Naive thymus-derived CD8-positive, alpha-beta T cell (primary cell): ENCODE results near the gene RAB1B. TPM values are rescaled to one million over a fixed set of nuclear protein-coding genes. Genes with fewer than 3 reads are reported as not detected.
"Not testable (repeated sequence)": the region's sequence is repeated elsewhere in the genome, so short reads cannot be mapped to it uniquely, and the experiment has no call there.

ENCODE experiments used
- ATAC-seq, 2 donors: fragments of 150-1000 bp; cut with Tn5 transposase in 1 of 2; sonication (Bioruptor Pico), chemical (Tn5 transposase) in 1 of 2; 1 replicate in 1 of 2; 2 replicates in 1 of 2; pipeline ENCODE4 v1.10.0; 2021; ENCODE audit warnings: mild to moderate bottlenecking in 2 of 2, moderate library complexity in 2 of 2
- POLR2A ChIA-PET: fragments of 350-600 bp; sonication (Branson Sonifier 250); formaldehyde crosslinking; loops from one replicate; lab custom pipeline; 2021; ENCODE audit warnings: antibody characterized with exemption; lab: Charles Lee
- DNase-seq, 10 donors: peaks; one replicate each; pipeline versions ENCODE4 v3.0.0 to v3.0.0-alpha.2; 2020 to 2022
- H3K27ac Mint-ChIP-seq, 10 donors: one replicate each; pipeline ENCODE4 v1.8.0; 2020 to 2022; ENCODE audit warnings: mild to moderate bottlenecking in 10 of 10, mixed read lengths in 10 of 10, moderate library complexity in 4 of 10, inconsistent platforms in 1 of 10
- H3K27me3 Mint-ChIP-seq, 5 donors: one replicate each; pipeline ENCODE4 v1.8.0; 2021 to 2022; ENCODE audit warnings: mixed read lengths in 5 of 5
- H3K36me3 Mint-ChIP-seq, 3 donors: one replicate each; pipeline ENCODE4 v1.8.0; 2020 to 2022; ENCODE audit warnings: mixed read lengths in 3 of 3, mild to moderate bottlenecking in 2 of 3, inconsistent platforms in 1 of 3
- H3K4me1 Mint-ChIP-seq, 4 donors: one replicate each; pipeline ENCODE4 v1.8.0; 2021 to 2022; ENCODE audit warnings: mixed read lengths in 4 of 4
- H3K4me3 Mint-ChIP-seq, 10 donors: one replicate each; pipeline ENCODE4 v1.8.0; 2020 to 2022; ENCODE audit warnings: mild to moderate bottlenecking in 10 of 10, mixed read lengths in 10 of 10, moderate library complexity in 6 of 10, inconsistent platforms in 1 of 10
- H3K9me3 Mint-ChIP-seq, 9 donors: one replicate each; pipeline ENCODE4 v1.8.0; 2020 to 2022; ENCODE audit warnings: mixed read lengths in 9 of 9, mild to moderate bottlenecking in 3 of 9, inconsistent platforms in 1 of 9, moderate library complexity in 1 of 9
- polyA plus RNA-seq, 3 donors: library from polyadenylated mRNA; unstranded; fragments of 300-500 nt; fragmentation: Illumina TruSeq; gene quantifications; one replicate each; pipeline ENCODE4 v1.2.3, GENCODE V29; 2021
- total RNA-seq, 8 experiments: library from RNA in 2 of 8; stranded (reverse) in 2 of 8; gene quantifications; one replicate each; pipeline ENCODE4 v1.2.3 and lab custom pipeline; 2021 to 2026

The RAB1B gene
- total and polyA plus RNA-seq, 5 experiments from 2014 or later: 13.1 to 69.2 (median 16.1) TPM

DNA sequence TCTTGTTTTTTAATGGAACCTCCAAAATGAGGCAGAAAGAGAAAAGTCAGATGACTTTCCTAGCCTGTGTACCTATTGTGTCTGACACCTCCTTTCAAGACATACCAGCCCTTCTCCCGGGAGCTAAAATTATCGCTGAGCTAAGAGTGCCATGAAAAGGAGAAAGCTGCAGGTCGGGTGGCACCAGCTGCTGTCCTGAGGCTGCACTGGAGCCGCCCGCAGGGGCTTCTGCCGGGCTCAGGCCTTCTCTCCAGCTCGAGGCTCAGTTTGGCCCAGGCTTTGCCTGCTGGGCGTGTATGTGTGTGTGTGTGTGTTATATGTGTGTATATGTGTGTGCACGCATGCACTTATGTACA lies 27.7 kb upstream of the RAB1B start:
- DNase-seq (no peak), ATAC-seq (no peak)
- Mint-ChIP-seq H3K9me3 (no peaks in the 10 kb centered on the region), H3K27ac (peak overlapping the region in 7 of 10 donors; percentile 13 to 73 (median 41)), H3K4me3 (no peak overlapping the region), H3K4me1 (peaks cover 4 to 19% (median 12%) of the 10 kb centered on the region in 4 donors), H3K36me3 (peaks cover 0 to 84% (median 2%) of the 10 kb centered on the region in 3 donors), H3K27me3 (no peaks in the 10 kb centered on the region)
- POLR2A ChIA-PET: interaction anchor here (1.6 to 2.0 kb wide), 3 partner anchors 11 to 27 kb away, joined by 4 to 6 read pairs (median 5); no protein-coding TSS in a partner anchor

DNA sequence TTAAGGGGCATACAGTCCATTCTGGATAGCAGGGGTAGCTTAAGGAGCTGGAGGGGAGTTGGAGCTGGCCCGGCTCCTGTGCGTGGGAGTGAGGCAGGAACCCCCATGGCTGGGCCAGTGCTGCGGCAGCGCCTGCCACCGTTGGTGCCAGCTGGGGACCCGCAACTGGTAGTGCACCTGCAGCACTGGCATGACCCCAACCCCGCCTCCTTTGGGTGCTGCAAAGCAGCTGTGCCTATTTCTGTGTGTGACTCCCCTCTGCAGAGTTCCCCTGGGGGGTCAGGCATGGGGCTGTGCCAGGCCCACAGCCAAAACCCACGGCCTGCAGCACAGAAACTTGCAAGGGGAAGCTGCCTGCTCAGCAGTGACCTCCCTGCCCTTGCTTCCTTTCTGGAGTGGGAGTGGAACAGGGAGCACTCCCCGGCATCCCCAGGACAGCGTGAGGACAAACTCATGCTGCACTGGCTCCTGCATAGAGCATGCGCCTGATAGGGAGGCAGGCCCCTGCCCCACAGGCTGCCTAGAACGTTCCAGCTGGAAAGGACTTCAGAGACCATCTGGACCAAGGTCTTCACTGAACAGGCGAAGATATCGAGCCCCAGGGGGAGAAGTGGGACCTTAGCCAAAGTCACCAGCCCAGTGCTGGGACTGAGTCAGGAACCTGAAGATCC lies 26.2 kb upstream of the RAB1B start:
- Mint-ChIP-seq H3K36me3 (peaks cover 0 to 79% (median 2%) of the 10 kb centered on the region in 3 donors), H3K9me3 (no peaks in the 10 kb centered on the region), H3K27me3 (no peaks in the 10 kb centered on the region), H3K4me3 (no peak overlapping the region), H3K27ac (peak overlapping the region in 7 of 10 donors; percentile 43 to 88 (median 63)), H3K4me1 (peaks cover 6 to 25% (median 12%) of the 10 kb centered on the region in 4 donors)
- DNase-seq (no peak), ATAC-seq (no peak)
- POLR2A ChIA-PET: interaction anchor here (1.6 to 2.0 kb wide), 3 partner anchors 9 to 25 kb away, joined by 4 to 6 read pairs (median 5); no protein-coding TSS in a partner anchor

DNA sequence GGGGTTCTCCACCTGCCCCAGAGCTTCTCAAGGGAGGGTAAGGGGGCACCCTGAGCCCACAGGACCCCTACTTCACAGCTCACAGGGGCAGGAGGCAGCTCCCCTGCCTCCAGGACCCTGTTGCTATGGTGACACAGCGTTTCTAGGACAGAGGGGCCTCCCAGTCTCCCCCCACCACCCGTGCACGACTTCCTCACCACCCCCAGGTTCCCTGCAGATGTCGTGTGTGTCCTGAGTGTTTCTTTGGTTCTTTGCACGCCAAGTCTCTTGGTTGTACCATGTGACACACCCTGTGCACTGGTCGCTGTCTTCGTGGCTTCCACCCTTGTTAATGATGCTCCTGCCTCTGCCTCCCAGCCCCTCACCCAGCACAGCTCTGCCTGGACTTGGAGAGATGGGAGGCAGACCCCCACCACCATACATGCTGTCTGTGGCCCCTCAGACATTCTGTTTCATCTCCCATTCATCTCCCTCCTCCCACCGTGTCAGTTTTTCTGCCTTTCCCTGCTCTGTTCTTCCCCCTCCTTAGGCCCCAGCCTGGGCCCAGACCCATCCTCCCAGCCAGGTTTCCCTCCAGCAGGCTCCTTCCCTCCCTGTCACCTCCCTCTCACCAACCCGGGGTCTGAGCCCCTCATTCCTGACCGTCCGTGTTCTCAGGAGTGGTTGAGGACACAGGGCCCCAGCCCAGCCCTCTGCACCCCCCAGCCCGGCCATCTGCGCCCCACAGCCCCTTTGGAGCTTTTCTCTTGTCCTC lies 24.5 kb upstream of the RAB1B start:
- no peaks in the 10 kb centered on the region for H3K9me3 Mint-ChIP-seq
- peaks cover 7 to 31% (median 10%) of the 10 kb centered on the region in 4 donors for H3K4me1 Mint-ChIP-seq
- H3K27me3 Mint-ChIP-seq: no peaks in the 10 kb centered on the region
- peak overlapping the region in 1 of 10 donors; percentile 22 for H3K4me3 Mint-ChIP-seq
- peak overlapping the region in 9 of 10 donors; percentile 15 to 88 (median 60) for H3K27ac Mint-ChIP-seq
- peaks cover 0 to 69% (median 0%) of the 10 kb centered on the region in 3 donors for H3K36me3 Mint-ChIP-seq
- ATAC-seq (peak in 1 of 2 donors; percentile 33), DNase-seq (no peak)
- POLR2A ChIA-PET: no interaction called here

DNA sequence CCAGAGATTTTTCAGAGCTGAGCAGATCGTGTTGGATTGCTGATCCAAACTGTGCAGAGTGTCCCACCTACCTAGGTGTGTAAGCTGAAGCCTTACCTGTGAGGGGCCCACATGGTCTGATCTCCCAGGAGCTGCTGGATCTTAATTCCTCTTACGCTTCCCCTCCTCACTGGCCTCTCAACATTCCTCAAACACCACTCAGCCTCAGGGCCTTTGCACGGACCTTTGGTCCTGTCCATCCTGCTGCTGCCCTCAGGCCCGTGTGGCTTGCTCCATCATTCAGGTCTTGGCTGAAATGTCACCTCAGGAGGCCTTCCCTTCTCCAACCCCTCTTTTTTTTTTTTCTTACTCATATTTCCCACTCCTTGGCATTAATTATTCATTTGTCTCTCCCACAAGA lies 21.1 kb upstream of the RAB1B start:
- ATAC-seq (no peak), DNase-seq (no peak)
- H3K27ac Mint-ChIP-seq: peak overlapping the region in 8 of 10 donors; percentile 17 to 69 (median 49)
- no peaks in the 10 kb centered on the region for H3K27me3 Mint-ChIP-seq
- H3K4me1 Mint-ChIP-seq: peaks cover 6 to 39% (median 16%) of the 10 kb centered on the region in 4 donors
- H3K9me3 Mint-ChIP-seq: no peaks in the 10 kb centered on the region
- peaks cover 0 to 60% (median 0%) of the 10 kb centered on the region in 3 donors for H3K36me3 Mint-ChIP-seq
- POLR2A ChIA-PET: interaction anchor here (0.6 to 0.7 kb wide), 2 partner anchors 715 to 1066 kb away, joined by 3 to 4 read pairs; no protein-coding TSS in a partner anchor
- no peak overlapping the region for H3K4me3 Mint-ChIP-seq

DNA sequence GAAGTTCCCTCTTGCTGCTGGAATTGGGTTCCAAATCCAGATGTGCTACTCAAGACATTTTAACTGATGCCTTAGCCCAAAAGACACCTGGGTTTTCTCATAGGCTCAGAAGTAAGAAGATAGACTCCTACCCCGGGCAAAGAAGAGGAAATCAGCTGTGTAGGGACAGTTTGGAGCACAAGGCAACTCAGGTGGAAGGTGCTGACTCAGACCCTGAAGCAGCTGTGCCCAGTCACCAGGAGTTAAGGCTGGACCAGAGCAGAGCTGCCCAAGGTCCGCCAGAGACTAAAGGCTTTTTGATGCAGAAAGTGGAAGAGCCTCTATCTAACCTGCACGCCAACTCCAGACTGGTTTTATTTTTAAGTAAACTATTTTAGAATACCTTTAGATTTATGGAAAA lies 20.6 kb upstream of the RAB1B start:
- Mint-ChIP-seq H3K9me3 (no peaks in the 10 kb centered on the region), H3K4me3 (peak overlapping the region in 1 of 10 donors; percentile 14), H3K36me3 (peaks cover 0 to 56% (median 0%) of the 10 kb centered on the region in 3 donors), H3K27me3 (no peaks in the 10 kb centered on the region), H3K27ac (peak overlapping the region in 7 of 10 donors; percentile 18 to 69 (median 49)), H3K4me1 (peaks cover 4 to 39% (median 16%) of the 10 kb centered on the region in 4 donors)
- POLR2A ChIA-PET: interaction anchor here (0.7 kb wide), 1 partner anchor 1067 kb away, joined by 3 read pairs; no protein-coding TSS in a partner anchor
- ATAC-seq (no peak), DNase-seq (no peak)

DNA sequence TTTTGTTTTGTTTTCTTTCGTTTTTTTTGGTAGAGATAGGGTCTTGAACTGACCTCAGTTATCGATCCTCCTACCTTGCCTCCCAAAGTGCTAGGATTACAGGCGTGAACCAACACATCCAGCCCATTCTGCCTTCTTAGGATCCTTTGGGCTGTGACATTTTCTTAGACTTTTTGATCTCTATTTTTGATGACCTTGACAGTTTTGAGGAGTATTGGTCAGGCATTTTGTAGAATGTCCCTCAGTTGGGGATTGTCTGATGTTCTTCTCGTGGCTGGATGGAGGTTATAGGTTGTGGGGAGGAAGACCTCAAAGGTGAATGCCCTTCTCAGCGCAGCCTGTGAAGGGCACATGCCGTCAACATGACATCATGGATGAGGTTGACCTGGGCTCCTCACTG lies 19.5 kb upstream of the RAB1B start:
- DNase-seq (no peak), ATAC-seq (no peak)
- Mint-ChIP-seq H3K27me3 (no peaks in the 10 kb centered on the region), H3K4me3 (peak overlapping the region in 1 of 10 donors; percentile 11), H3K4me1 (peaks cover 4 to 32% (median 19%) of the 10 kb centered on the region in 4 donors), H3K9me3 (no peaks in the 10 kb centered on the region), H3K27ac (peak overlapping the region in 7 of 10 donors; percentile 3 to 70 (median 62)), H3K36me3 (peaks cover 0 to 50% (median 0%) of the 10 kb centered on the region in 3 donors)
- POLR2A ChIA-PET: no interaction called here

DNA sequence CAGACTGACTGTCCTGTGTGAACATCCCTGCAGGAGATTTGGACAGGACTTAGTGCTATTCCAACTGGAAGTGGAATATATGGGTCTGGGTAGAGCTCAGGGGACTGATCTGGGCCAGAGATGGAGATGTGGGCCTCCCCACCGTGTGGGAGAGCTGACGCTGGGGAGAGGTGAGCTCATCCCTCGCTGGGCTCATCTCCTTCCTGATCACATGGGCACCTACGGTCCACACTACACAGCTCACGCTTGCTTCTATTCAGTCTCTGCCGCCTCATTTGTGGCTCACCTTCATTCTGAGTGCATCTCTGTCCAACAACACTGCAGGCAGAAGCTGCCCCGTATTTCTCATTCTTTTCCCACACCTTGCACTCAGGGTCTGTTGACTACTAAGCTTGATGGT lies 16.6 kb upstream of the RAB1B start:
- Mint-ChIP-seq H3K27ac (peak overlapping the region in 7 of 10 donors; percentile 1 to 91 (median 66)), H3K27me3 (no peaks in the 10 kb centered on the region), H3K4me1 (peaks cover 16 to 32% (median 27%) of the 10 kb centered on the region in 4 donors), H3K36me3 (peaks cover 0 to 33% (median 0%) of the 10 kb centered on the region in 3 donors), H3K9me3 (no peaks in the 10 kb centered on the region), H3K4me3 (peak overlapping the region in 1 of 10 donors; percentile 48)
- no peak for ATAC-seq
- DNase-seq: no peak
- POLR2A ChIA-PET: interaction anchor here (0.8 to 2.3 kb wide), 3 partner anchors 11 to 33 kb away, joined by 3 to 6 read pairs (median 5); no protein-coding TSS in a partner anchor

DNA sequence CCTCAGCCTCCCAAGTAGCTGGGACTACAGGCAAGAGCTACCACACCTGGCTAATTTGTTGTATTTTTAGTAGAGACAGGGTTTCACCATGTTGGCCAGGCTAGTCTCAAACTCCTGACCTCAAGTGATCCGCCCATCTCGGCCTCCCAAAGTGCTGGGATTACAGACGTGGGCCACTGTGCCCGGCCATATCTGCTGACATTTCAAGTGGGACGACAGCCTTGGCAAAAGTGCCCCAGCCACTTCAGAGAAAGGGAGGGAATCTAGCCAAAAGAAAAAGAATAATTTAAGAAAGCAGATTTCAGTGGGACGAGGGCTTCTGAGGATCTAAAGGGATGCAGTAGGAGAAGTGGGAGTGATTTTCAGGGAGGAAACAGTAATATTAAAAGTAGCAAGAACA lies 15.4 kb upstream of the RAB1B start:
- Mint-ChIP-seq H3K4me1 (peaks cover 19 to 30% (median 27%) of the 10 kb centered on the region in 4 donors), H3K27ac (peak overlapping the region; percentile 22 to 89 (median 79)), H3K4me3 (peak overlapping the region in 2 of 10 donors; percentile 32 to 43), H3K36me3 (peaks cover 0 to 23% (median 0%) of the 10 kb centered on the region in 3 donors)
- POLR2A ChIA-PET: interaction anchor here (0.7 kb wide), 2 partner anchors 31 to 94 kb away, joined by 3 to 4 read pairs; no protein-coding TSS in a partner anchor
- not testable (repeated sequence) for H3K9me3 Mint-ChIP-seq, DNase-seq, ATAC-seq, H3K27me3 Mint-ChIP-seq

DNA sequence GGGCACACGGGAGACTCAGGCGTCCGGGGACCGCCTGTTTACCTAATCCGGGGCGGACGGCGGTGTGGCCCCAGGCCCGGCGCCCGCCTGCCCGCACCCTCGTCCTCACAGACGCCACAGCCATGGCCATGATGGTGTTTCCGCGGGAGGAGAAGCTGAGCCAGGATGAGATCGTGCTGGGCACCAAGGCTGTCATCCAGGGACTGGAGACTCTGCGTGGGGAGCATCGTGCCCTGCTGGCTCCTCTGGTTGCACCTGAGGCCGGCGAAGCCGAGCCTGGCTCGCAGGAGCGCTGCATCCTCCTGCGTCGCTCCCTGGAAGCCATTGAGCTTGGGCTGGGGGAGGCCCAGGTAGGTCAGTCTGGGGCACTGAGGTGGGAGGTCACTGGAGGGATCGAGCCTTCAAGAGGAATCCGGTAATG lies 10.0 kb upstream of the RAB1B start:
- Mint-ChIP-seq H3K9me3 (no peaks in the 10 kb centered on the region), H3K4me3 (peak overlapping the region; percentile 53 to 99 (median 92)), H3K4me1 (peaks cover 19 to 40% (median 32%) of the 10 kb centered on the region in 4 donors), H3K27me3 (peaks cover 0 to 3% (median 0%) of the 10 kb centered on the region in 5 donors), H3K36me3 (peaks cover 0 to 36% (median 5%) of the 10 kb centered on the region in 3 donors), H3K27ac (peak overlapping the region; percentile 46 to 100 (median 92))
- no peak for DNase-seq
- peak in 1 of 2 donors; percentile 1 for ATAC-seq
- POLR2A ChIA-PET: interaction anchor here (0.6 to 4.3 kb wide), 3 partner anchors 33 to 1440 kb away, joined by 3 to 33 read pairs (median 4); no protein-coding TSS in a partner anchor

DNA sequence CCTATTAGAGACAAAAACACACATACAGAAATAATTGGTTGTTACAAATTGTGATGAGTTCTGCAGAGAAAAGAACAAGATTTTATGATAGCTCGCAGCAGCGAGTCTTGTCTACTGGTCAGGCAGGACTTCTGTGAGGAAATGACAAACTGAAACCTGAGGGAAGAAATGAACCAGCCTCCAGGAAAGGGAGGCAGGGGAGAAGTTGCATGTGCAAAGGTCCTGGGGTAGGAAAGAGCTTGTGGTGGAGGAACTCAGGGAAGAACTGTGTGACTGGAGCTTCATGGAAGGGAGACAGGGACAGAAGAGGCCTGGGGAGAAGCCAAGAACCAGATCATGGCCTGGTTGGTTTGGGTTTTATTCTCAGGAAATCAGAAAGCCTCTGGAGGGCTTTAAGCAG lies 9.2 kb upstream of the RAB1B start:
- Mint-ChIP-seq H3K27ac (peak overlapping the region; percentile 19 to 100 (median 83)), H3K27me3 (peaks cover 0 to 3% (median 0%) of the 10 kb centered on the region in 5 donors), H3K4me3 (peak overlapping the region in 8 of 10 donors; percentile 23 to 99 (median 56)), H3K36me3 (peaks cover 0 to 35% (median 5%) of the 10 kb centered on the region in 3 donors), H3K4me1 (peaks cover 17 to 38% (median 32%) of the 10 kb centered on the region in 4 donors), H3K9me3 (no peaks in the 10 kb centered on the region)
- ATAC-seq (no peak), DNase-seq (no peak)
- POLR2A ChIA-PET: interaction anchor here (0.6 to 4.3 kb wide), 4 partner anchors 18 to 1441 kb away, joined by 3 to 33 read pairs (median 4); no protein-coding TSS in a partner anchor

DNA sequence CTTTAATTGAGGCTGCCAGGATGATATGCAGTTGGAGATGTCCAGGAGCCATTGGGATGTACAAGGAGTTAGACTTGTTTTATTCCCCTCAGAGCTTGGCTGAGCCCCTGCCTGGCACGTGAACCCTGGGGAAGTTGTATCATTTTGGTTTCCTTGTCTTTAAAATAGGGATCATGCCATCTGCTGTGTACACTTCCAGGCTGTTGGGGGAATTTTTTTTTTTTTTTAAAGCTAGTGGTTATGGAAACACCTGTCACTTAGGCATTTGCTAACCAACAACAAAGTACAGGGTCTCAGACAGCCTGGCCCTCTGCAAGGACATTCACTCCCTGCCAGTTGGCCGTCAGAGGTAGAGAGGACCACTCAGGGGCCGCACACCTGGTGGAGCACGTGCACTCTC lies 8.5 kb upstream of the RAB1B start:
- POLR2A ChIA-PET: interaction anchor here (1.7 to 4.3 kb wide), 2 partner anchors 18 to 38 kb away, joined by 4 to 33 read pairs; no protein-coding TSS in a partner anchor
- no peaks in the 10 kb centered on the region for H3K9me3 Mint-ChIP-seq
- H3K36me3 Mint-ChIP-seq: peaks cover 0 to 40% (median 8%) of the 10 kb centered on the region in 3 donors
- peak overlapping the region in 5 of 10 donors; percentile 23 to 99 (median 57) for H3K27ac Mint-ChIP-seq
- ATAC-seq (no peak), DNase-seq (no peak)
- peaks cover 17 to 37% (median 32%) of the 10 kb centered on the region in 4 donors for H3K4me1 Mint-ChIP-seq
- peaks cover 0 to 3% (median 0%) of the 10 kb centered on the region in 5 donors for H3K27me3 Mint-ChIP-seq
- peak overlapping the region in 3 of 10 donors; percentile 39 to 54 (median 52) for H3K4me3 Mint-ChIP-seq
